Subcutaneous adipose tissue (tissue), 4 donors: ENCODE data around the gene RIBC1. TPM values are rescaled to one million over a fixed set of nuclear protein-coding genes. Genes with fewer than 3 reads are reported as not detected.

Experiments used
- CTCF ChIP-seq: fragments of 450-650 bp; IDR thresholded peaks from one replicate; pipeline ENCODE4 v1.5.1; 2016; ENCODE audit warnings: low read depth, mild to moderate bottlenecking, control low read depth, antibody characterized with exemption, moderate library complexity
- total RNA-seq, 4 donors: library from RNA; depleted of rRNA; stranded (reverse); fragments of >200 nt; gene quantifications; one replicate each; pipeline ENCODE4 v1.1.0, GENCODE V29; 2016

The RIBC1 gene
- total RNA-seq, 4 donors from 2014 or later = 0.51 TPM; not detected in 3

DNA sequence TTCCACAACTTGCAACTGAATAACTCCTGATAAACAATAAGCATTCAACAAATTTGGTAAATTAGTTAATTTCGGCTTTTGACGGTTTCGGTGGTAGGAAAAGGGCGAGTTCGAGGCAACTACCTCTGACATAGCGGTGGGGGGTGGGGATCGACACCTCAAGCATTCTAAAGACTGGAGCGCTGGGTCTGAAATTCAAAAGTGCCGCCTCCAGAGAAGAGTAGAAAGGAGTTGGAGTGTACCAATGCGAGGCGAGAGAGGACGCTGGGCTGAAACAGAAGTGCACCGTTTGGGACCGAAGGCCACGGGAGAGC is 944 bp upstream of the RIBC1 start:
- TF ChIP-seq CTCF = no peak

GRCh38 chrX:53422086-53422860 is 400 bp upstream of the RIBC1 start, which contains the start of gene SMC1A:
Gene SMC1A, minus strand, starts transcription at chrX:53422654. Its CDS starts 54 bp downstream, at chrX:53422600.
- TF ChIP-seq CTCF = no peak

DNA sequence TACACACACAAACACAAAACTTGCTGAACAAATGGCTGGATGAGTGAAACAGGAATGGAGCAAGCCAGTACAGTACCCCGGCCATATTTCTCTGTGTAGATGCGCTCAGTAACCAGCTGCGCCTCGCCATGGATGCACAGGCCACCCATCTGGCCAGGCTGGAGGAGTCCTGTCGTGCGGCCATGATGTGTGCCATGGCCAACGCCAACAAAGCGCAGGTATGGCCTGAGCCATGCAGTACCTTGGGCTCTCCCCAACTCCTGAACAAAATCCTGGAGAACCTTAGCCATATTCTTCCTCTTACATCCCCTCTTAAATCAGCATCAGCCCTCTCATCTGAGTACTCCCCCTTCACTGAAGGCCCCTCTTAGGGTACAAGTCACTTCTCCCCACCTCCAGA is 7.1 kb downstream of the RIBC1 start:
- no peak for TF ChIP-seq CTCF

DNA sequence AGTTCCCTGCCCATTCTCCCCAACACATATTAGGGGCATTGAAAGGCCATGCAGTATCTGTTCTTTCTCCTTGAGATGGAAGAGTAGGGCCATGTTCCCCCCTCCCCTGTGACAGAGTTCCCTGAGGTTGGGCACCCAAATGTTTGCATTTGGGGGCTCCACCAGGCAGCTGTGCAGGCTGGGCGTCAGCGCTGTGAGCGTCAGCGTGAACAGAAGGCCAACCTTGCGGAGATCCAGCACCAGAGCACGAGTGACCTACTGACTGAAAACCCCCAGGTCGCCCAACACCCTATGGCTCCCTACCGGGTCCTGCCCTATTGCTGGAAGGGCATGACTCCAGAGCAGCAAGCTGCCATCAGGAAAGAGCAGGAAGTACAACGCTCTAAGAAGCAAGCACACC is 7.6 kb downstream of the RIBC1 start:
- TF ChIP-seq CTCF = no peak

DNA sequence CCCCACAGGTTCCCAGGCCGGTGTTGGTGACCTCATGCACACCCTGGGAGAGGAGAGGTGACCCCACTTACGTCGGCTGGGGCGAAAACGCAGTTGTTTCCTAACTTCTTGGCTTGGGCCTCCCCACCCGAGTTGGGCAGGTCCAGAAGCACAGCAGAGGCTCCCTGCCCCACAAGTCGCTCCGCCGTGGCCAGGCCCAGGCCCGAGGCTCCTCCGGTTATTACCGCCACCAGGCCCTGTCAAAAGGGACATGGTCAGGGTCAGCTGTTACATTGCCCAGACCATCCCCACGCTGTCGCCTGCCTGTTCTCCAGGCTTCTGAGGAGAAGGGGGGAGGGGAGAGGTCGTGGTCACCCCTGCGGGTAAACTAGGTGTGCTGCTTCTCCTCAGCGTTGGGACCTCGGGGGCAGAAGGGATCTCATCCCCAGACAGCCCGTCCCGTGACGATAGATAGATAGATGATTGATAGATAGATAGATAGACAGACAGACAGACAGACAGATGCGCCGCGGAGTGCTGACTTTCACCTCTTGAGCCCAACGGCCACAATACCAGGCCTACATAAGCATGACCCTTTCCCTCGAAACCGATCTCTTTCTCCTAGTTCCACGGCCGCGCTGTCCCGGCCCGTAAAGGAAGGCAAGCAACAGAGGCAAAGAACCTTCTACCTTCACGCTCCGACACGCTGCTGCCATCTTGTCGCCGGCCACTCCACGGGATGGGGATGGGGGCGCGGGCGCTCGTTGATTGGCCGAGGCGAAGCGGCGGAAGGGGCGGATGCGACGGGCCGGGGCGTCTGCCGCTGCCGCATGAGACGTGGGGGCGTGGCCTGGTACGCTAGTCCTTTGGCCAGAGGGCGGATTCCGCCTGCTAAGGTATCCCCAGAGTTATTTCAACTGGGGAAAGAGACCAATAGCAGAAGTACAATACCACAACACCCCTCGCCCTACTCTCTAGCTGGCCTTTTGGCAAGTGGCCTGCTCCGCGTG is 11.3 kb downstream of the RIBC1 start, which contains the start of gene HSD17B10:
HSD17B10 (minus strand) TSS at position 720 of the 989 bp plus-strand sequence; CDS start at position 695, 25 bp downstream.
- no peak for TF ChIP-seq CTCF

- no peak for TF ChIP-seq CTCF
Observed at GRCh38 chrX:53435997-53436396, 13.3 kb downstream of the RIBC1 start.

DNA sequence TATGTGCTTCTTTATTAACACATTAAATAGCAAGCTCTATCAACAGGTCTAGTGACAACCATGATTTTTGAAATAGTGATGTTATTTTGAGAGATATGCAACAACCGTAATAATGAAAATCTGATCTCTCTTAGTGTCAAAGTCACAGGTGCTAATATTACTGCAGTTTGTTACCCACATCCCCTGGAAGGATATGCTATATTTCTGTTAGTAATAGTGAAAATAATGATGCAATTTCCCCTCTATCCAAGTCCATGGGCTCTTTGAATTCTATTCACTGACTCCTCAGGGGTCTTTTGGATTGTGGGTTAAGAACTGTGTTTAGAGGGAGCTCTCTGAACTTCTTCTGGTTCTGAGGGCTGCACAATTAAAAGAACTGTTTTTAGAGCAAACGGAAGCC is 14.5 kb downstream of the RIBC1 start:
- TF ChIP-seq CTCF = no peak
